Gastrocnemius medialis (tissue), 4 donors: ENCODE results near the gene COL4A1. TPM values are rescaled to one million over a fixed set of nuclear protein-coding genes. Genes with fewer than 3 reads are reported as not detected.

Experiments used
- ATAC-seq, 2 donors: fragments of 150-250 bp; one replicate each; pipeline ENCODE4 v1.9.1; 2016
- DNase-seq, 2 donors: peaks; one replicate each; pipeline ENCODE4 v3.0.0-alpha.2; 2019
- H3K27ac ChIP-seq, 4 donors: fragments of 200-600 bp; sonication (generic); 1 replicate in 1 of 4; 2 replicates in 3 of 4; pipeline ENCODE4 v1.5.1; 2016 to 2018; ENCODE audit warnings: mild to moderate bottlenecking in 2 of 4, moderate library complexity in 1 of 4
- H3K27me3 ChIP-seq, 3 donors: fragments of 200-600 bp; sonication (generic) in 2 of 3; 1 replicate in 1 of 3; 2 replicates in 2 of 3; pipeline versions ENCODE4 v1.5.1 to v1.6.0; 2016 to 2019; ENCODE audit warnings: mild to moderate bottlenecking in 1 of 3, moderate library complexity in 1 of 3
- H3K36me3 ChIP-seq, 2 donors: fragments of 200-600 bp; sonication (generic) in 1 of 2; one replicate each; pipeline ENCODE4 v1.5.1; 2017 to 2018
- H3K4me1 ChIP-seq, 2 donors: fragments of 200-600 bp; sonication (generic) in 1 of 2; one replicate each; pipeline ENCODE4 v1.5.1; 2016 to 2017; ENCODE audit warnings: mild to moderate bottlenecking in 2 of 2
- H3K4me3 ChIP-seq, 4 donors: fragments of 200-600 bp; sonication (generic) in 3 of 4; 1 replicate in 1 of 4; 2 replicates in 3 of 4; pipeline ENCODE4 v1.5.1; 2016 to 2019; ENCODE audit warnings: mild to moderate bottlenecking in 2 of 4
- H3K9me3 ChIP-seq, 3 donors: fragments of 200-600 bp; sonication (generic) in 2 of 3; 1 replicate in 1 of 3; 2 replicates in 2 of 3; pipeline ENCODE4 v1.5.1; 2016 to 2019
- CTCF ChIP-seq, 5 experiments: fragments of 450-650 bp in 3 of 5; fragments of 200-600 bp in 2 of 5; sonication (generic) in 2 of 5; IDR thresholded peaks in 4 of 5; conservative IDR thresholded peaks in 1 of 5; 1 replicate in 4 of 5; 2 replicates in 1 of 5; pipeline ENCODE4 v1.5.1; 2016 to 2019; ENCODE audit warnings: antibody characterized with exemption in 5 of 5, mild to moderate bottlenecking in 3 of 5, moderate library complexity in 3 of 5
- POLR2A ChIP-seq, 2 donors: fragments of 450-650 bp; IDR thresholded peaks; one replicate each; pipeline ENCODE4 v1.6.1; 2017; ENCODE audit warnings: antibody characterized with exemption in 2 of 2, mild to moderate bottlenecking in 2 of 2, moderate library complexity in 2 of 2
- in situ Hi-C, 4 donors: fragments of 200-750 bp; cut with MboI; loops; one replicate each; pipeline versions ENCODE4 v1.15.0 to v1.8.0; 2017; ENCODE audit warnings: low sequenced_read_pairs in 4 of 4
- intact Hi-C: fragments of 100-400 bp; cut with DNase I; formaldehyde crosslinking; loops from one replicate; pipeline ENCODE4 v1.15.1; 2023; ENCODE audit warnings: low total_unique reads
- total RNA-seq, 4 donors: library from RNA; depleted of rRNA; stranded (reverse); fragments of >200 nt; gene quantifications; one replicate each; pipeline versions ENCODE4 v1.1.0 to v1.2.3, GENCODE V29; 2016

Gene COL4A1
- total RNA-seq, 4 donors from 2014 or later = 60.5 to 127 (median 120) TPM

DNA sequence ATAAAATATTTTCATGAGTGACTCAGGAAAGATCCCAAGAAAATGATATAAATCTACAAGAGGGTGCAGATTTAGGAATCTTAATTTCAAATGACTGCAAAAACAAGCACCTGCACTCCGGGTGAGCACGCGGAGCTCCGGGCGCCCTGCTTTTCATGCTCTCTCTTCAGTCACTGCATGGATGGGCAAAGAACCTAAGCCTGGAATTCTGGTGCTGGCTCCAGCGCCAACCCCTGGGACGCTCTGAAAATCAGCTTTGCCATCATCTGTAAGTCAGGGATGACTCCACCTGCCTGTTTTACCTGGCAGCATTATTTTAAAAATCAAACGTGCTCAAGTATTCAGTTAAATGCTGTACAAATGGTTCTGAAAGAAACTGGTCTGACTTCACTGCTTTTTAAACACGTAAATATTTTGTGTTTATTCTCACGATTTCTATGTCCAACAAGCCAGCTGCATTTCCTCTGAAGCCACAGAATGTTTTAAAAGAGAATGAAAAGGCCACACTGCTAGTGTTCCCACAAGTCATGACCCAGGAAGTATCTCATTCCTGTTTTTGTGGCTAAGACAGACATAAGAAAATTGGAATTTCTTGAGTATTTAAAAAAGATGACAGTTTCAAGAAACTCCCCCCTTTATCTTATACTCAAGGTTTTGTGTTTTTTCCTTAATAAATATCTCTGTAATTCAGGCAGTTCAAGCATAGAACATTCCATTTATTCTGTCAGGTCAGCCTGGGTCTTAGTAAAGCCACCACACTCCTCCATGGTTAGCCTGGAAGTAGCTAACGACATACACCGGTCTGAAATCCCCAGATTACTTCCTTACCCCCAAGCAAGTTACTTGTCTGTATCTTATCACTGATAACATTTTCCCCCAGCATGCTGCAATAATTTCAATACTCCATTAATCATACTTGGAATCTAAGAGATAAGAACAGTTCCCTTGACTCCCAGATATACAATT, 81.1 kb downstream of the COL4A1 start:
- peak overlapping the region; percentile 41 to 69 (median 55) for H3K27ac ChIP-seq
- intact Hi-C loops (loop anchor here (5.0 kb wide), 1 partner anchor 76 kb away; no protein-coding TSS in a partner anchor), in situ Hi-C loops (loop anchor here in 2 of 4 donors (10.0 to 25.0 kb wide), 2 partner anchors 186 to 189 kb away; no protein-coding TSS in a partner anchor)
- TF ChIP-seq POLR2A (IDR thresholded peaks at IDR 0.05) = no peak
- TF ChIP-seq CTCF (IDR thresholded peaks at IDR 0.05 in 4 of 5, conservative IDR thresholded peaks at IDR 0.05 in 1 of 5) = no peak
- DNase-seq (no peak), ATAC-seq (no peak)
- peaks cover 11 to 16% of the 10 kb centered on the region in 2 donors for H3K4me1 ChIP-seq
- no peak overlapping the region for H3K4me3 ChIP-seq
- no peaks in the 10 kb centered on the region for H3K27me3 ChIP-seq
- H3K36me3 ChIP-seq = no peaks in the 10 kb centered on the region
- H3K9me3 ChIP-seq = no peaks in the 10 kb centered on the region

GRCh38 chr13:110225003-110225402, 82.0 kb downstream of the COL4A1 start:
- intact Hi-C loops = loop anchor here (5.0 kb wide), 1 partner anchor 77 kb away; no protein-coding TSS in a partner anchor
- no peak for ATAC-seq
- Histone ChIP-seq H3K4me1 (peaks cover 11 to 16% of the 10 kb centered on the region in 2 donors), H3K4me3 (no peak overlapping the region), H3K9me3 (no peaks in the 10 kb centered on the region), H3K27ac (peak overlapping the region in 3 of 4 donors; percentile 22 to 69 (median 66)), H3K36me3 (no peaks in the 10 kb centered on the region), H3K27me3 (no peaks in the 10 kb centered on the region)
- in situ Hi-C loops = loop anchor here in 2 of 4 donors (10.0 to 25.0 kb wide), 2 partner anchors 187 to 190 kb away; no protein-coding TSS in a partner anchor
- TF ChIP-seq POLR2A (IDR thresholded peaks at IDR 0.05) (no peak), CTCF (IDR thresholded peaks at IDR 0.05 in 4 of 5, conservative IDR thresholded peaks at IDR 0.05 in 1 of 5) (no peak)
- DNase-seq = no peak

DNA sequence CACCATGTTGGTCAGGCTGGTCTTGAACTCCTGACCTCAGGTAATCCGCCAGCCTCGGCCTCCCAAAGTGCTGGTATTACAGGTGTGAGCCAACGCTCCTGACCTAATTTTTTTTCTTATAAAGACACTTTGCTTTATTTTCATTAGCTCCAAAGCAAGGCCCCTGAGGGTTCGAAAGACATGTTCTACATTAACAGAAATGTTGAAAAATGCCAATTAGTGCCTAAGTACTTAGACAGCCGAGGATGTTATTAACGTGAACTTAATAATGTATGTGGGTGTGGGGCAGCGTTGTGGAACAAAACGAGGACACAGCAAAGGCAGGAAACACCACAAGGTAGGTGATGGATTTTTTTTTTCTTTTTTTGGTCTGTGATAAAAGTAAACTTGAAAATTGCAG, 82.4 kb downstream of the COL4A1 start:
- intact Hi-C loops = loop anchor here (1.0 to 5.0 kb wide), 3 partner anchors 188 to 593 kb away; no protein-coding TSS in a partner anchor
- no peak overlapping the region for H3K4me3 ChIP-seq
- ATAC-seq (no peak), DNase-seq (no peak)
- no peaks in the 10 kb centered on the region for H3K36me3 ChIP-seq
- TF ChIP-seq POLR2A (IDR thresholded peaks at IDR 0.05) = no peak
- no peak for TF ChIP-seq CTCF (IDR thresholded peaks at IDR 0.05 in 4 of 5, conservative IDR thresholded peaks at IDR 0.05 in 1 of 5)
- peaks cover 11 to 16% of the 10 kb centered on the region in 2 donors for H3K4me1 ChIP-seq
- H3K27ac ChIP-seq = peak overlapping the region; percentile 4 to 69 (median 42)
- in situ Hi-C loops = loop anchor here in 2 of 4 donors (5.0 to 25.0 kb wide), 3 partner anchors 183 to 588 kb away; no protein-coding TSS in a partner anchor
- no peaks in the 10 kb centered on the region for H3K27me3 ChIP-seq
- no peaks in the 10 kb centered on the region for H3K9me3 ChIP-seq

DNA sequence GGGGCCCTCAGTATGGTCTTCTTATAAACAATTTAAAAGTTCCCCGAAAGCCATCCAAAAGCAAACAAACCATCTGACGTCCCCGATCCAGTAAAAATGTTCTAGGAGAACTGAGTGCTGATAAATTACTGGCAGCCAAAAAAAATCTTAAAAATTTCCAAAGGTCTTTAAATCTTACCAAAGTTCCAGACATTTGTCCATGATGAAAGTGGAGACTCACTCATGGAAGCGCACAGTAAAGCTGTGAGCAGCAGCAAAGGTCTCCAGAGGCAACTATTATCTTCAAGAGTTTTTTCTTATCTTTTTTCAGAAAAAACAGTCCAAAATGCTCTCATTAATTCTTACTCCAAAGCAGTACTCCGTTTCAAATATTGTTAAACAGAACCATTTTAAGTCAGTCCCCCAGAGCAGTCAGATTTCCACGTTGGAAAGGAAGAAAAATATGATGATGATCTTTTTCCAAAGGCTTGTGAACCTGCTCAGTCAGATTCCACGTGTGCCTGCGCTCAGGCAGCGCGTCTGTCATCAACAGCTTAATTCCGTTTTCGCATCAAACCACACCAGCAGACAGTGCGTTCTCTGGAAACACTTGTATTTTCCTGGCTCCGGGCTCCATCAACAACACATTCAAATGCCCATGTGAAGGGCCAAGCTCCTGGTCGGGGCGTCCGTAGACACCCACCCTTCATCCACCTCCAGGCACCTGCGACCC, 85.4 kb downstream of the COL4A1 start:
- no peak for DNase-seq

More for the DNA sequence above, 85.4 kb downstream of the COL4A1 start:
- in situ Hi-C loops = loop anchor here in 2 of 4 donors (5.0 to 25.0 kb wide), 3 partner anchors 186 to 591 kb away; no protein-coding TSS in a partner anchor
- intact Hi-C loops = loop anchor here (5.0 kb wide), 2 partner anchors 221 to 596 kb away; no protein-coding TSS in a partner anchor
- H3K4me1 ChIP-seq = peaks cover 20 to 25% of the 10 kb centered on the region in 2 donors
- TF ChIP-seq POLR2A (IDR thresholded peaks at IDR 0.05) (no peak), CTCF (IDR thresholded peaks at IDR 0.05 in 4 of 5, conservative IDR thresholded peaks at IDR 0.05 in 1 of 5) (no peak)
- no peak overlapping the region for H3K4me3 ChIP-seq
- H3K27me3 ChIP-seq = no peaks in the 10 kb centered on the region
- no peaks in the 10 kb centered on the region for H3K9me3 ChIP-seq
- peak; percentile 11 to 15 for ATAC-seq
- H3K27ac ChIP-seq = peak overlapping the region; percentile 72 to 80 (median 78)
- H3K36me3 ChIP-seq = no peaks in the 10 kb centered on the region
